Epithelial cell of proximal tubule (primary cell): ENCODE measurements around the gene NRXN2. TPM values are rescaled to one million over a fixed set of nuclear protein-coding genes. Genes with fewer than 3 reads are reported as not detected.

Source experiments
- DNase-seq: peaks from one replicate; pipeline ENCODE4 v3.0.0-alpha.2; 2011; ENCODE audit warnings: low read depth
- H3K4me3 ChIP-seq: 2 replicates; pipeline ENCODE4 v1.5.1; 2011; ENCODE audit warnings: low read depth, mild to moderate bottlenecking, low read length
- total RNA-seq: library from RNA; depleted of rRNA; stranded (reverse); fragments of >200 nt; gene quantifications from 2 replicates; pipeline ENCODE4 v1.2.3, GENCODE V29; 2015
- TF ChIP-seq, protein P1 (sequence below): conservative IDR thresholded peaks from 2 replicates; pipeline ENCODE4 v1.5.1; 2012; ENCODE audit warnings: low read depth, mild to moderate bottlenecking, low read length

The NRXN2 gene
- total RNA-seq, 1 donor from 2014 or later = not detected

DNA sequence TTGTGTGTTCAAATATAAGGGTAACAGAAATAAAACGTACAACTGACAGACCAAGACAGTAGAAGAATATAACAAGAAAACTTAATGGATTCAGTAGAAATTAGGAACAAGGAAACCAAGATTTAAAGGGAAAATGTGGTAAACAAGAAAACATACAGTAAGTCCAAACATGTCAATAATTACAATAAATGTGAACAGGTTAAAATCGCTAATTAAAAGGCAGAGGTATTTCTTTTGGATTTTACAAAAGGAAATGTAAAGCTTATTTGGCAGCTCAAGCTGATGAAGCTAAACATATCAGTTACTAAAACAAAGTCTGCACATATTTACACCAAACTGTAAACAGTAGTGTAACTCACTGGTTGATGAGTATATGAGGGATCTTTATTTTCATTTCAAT, 134.3 kb downstream of the NRXN2 start:
- no peak for DNase-seq
- no peak overlapping the region for H3K4me3 ChIP-seq
- TF ChIP-seq, protein P1, sequence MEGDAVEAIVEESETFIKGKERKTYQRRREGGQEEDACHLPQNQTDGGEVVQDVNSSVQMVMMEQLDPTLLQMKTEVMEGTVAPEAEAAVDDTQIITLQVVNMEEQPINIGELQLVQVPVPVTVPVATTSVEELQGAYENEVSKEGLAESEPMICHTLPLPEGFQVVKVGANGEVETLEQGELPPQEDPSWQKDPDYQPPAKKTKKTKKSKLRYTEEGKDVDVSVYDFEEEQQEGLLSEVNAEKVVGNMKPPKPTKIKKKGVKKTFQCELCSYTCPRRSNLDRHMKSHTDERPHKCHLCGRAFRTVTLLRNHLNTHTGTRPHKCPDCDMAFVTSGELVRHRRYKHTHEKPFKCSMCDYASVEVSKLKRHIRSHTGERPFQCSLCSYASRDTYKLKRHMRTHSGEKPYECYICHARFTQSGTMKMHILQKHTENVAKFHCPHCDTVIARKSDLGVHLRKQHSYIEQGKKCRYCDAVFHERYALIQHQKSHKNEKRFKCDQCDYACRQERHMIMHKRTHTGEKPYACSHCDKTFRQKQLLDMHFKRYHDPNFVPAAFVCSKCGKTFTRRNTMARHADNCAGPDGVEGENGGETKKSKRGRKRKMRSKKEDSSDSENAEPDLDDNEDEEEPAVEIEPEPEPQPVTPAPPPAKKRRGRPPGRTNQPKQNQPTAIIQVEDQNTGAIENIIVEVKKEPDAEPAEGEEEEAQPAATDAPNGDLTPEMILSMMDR = no peak

DNA sequence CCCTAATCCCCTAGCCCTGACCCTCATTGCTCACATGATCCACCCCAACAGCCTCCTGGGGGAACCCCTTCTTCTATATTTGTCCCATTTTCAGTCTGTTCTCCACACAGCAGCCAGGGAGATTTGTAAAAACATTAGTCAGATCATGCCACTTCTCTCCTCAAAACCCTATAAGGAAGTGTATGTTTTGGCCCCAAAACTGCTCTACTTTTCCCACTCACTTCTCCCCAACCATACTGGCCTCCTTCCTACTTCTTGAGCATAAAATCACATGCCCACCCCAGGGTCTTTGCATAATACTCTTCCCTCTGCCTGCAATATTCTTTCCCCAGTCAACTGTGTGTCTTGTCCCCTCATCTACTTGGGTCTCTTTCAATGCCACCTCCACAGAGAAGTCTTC, 136.6 kb downstream of the NRXN2 start:
- H3K4me3 ChIP-seq = no peak overlapping the region
- no peak for DNase-seq
- TF ChIP-seq, protein P1 = no peak

DNA sequence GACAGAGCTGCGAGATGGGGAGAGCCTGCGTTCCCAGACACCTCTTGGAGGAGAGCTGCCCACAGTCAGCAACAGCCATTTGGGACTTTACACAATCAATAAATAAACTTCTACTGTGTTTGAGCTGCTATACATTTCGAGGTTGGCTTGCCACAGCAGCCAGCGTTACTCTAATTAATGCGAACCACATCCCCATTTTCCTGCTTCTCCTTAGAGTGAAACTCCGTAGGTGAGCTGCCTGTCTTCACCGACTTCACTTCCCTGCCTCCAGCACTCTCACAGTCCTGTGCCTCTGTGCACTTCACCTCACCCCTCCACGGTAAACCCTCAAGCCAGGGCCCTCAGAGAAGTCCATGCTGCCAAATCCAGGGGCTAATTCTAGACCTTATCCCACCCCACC, 137.8 kb downstream of the NRXN2 start:
- H3K4me3 ChIP-seq = no peak overlapping the region
- no peak for DNase-seq
- TF ChIP-seq, protein P1 = no peak

DNA sequence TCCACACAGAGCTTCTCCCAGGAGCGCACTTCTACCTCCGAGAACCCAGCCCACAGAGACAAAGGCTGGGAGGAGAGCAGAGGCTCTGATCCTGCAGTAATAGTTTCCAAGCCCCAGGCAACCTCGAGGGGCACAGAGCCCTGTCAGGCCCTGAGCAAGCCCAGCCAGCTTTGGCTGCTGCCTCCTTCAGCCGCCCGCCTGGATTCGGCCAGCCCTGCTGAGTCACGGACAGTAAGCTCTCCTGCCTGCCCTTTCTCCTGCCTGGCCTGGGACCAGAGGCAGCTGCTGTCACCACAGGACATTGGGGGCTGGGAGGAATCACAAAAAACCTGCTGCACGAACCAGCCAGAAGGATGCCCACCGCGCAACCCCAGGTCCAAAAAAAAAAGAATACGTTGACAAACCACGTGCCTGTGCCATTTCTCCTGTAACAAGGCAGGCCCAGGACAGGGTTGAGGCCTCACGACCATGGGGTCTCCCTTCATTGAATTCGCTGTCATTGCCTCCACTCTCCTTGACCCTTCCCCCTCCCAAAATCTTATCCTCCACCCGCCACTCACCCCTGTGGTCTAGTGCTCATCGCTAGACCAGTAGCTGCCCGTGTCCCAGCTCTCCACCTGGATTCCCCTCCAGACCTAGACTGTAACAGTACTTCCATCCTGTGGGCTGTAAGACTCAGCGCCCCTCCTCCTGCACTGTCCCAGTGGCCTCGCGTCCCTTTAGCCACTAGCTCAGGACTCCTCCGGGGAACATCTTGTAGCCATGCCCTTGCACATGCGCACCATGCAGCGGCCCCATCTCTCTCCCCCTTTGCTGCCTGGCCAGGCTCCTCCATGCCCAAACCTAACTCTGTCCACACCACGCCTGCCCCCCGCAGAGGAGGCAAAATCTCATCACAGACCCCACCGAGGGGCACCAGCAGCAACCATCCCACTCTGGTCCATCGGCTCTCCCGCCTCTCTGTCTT, 139.4 kb downstream of the NRXN2 start:
- no peak for DNase-seq
- TF ChIP-seq, protein P1 = no peak
- no peak overlapping the region for H3K4me3 ChIP-seq

DNA sequence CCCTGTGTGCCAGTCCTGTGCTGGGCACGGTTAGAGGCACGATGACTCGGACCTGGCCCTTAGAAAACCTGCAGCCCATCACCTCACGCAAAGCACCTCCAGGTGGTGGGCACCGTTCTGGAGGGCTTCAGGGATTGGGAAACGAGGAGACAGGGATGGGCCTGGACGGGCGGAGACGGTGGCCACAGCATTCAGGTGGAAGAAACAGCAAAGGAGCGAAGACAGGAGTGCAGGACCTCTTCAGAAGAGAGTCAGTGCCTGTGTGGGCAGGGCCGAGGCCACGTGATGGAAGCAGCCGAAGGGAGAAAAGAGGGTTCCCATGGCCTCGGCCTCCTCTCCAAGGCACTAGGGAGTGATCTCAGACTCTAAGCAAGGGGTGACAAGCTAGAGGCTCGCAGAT, 140.1 kb downstream of the NRXN2 start:
- H3K4me3 ChIP-seq = no peak overlapping the region
- DNase-seq = no peak
- TF ChIP-seq, protein P1 = no peak

DNA sequence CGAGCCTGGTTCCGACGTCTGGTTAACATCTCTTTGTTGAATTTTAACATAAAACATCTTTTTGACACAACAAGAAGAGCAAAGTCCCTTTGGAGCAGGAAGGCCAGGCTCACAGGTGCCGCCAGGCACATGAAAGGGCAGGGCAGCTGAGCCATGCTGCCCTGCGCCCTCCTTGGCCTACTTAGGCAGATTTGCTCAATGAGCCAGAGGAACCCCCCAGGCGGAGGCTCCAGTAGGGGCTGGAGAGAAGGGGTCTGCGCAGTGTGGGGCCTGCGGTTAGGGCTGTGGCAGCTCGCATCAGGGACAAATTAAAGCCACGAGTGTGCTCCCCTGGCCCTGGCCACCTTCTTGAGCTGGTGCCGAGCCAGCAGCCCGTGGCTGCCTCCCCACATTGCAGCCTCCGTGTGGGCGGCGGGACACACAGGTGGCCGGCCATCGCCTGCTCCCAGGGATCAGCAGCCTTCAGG, 141.9 kb downstream of the NRXN2 start:
- no peak overlapping the region for H3K4me3 ChIP-seq
- TF ChIP-seq, protein P1 = no peak
- DNase-seq = no peak

DNA sequence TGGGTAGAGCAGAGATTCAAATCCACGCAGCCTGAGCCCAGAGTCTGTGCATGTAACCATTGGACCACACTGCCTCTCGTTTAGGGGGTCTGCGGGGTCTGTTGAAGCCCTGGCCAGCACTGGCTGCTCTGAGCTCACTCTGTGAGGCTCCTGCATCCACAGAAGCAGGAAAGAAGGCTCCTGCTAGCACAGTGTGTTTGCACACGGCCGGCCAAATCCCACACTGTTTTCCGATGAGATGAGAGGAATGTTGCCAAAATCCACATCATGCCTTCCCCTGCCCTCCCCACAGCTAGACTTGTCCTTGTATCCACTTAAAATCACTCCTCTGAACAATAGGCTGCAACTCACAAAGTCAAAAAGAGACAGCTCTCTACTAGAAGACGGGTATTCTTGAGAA, 142.6 kb downstream of the NRXN2 start:
- no peak for DNase-seq
- no peak overlapping the region for H3K4me3 ChIP-seq
- TF ChIP-seq, protein P1 = no peak
